ENCODE results near the gene MAP1LC3B.

The MAP1LC3B gene

GRCh38 chr16:87420026-87421002, 28.2 kb downstream of the MAP1LC3B start:
- no peaks in the 10 kb centered on the region for H3K4me1 ChIP-seq (ENCODE audit: control insufficient read depth, low read length)
- no peak overlapping the region for H3K27ac ChIP-seq (ENCODE audit: low read depth, low read length)
- no peaks in the 10 kb centered on the region; the same call in 1 of the 2 replicates for H3K36me3 ChIP-seq (ENCODE audit: control insufficient read depth, low read length)
- no peaks in the 10 kb centered on the region for H3K9me3 ChIP-seq (ENCODE audit: control insufficient read depth, insufficient read depth, low read length)
- H4K20me1 ChIP-seq (ENCODE audit: control insufficient read depth, insufficient read depth, low read depth, low read length): no peaks in the 10 kb centered on the region; the same call in 1 of the 2 replicates
- no peak overlapping the region for H3K4me3 ChIP-seq (ENCODE audit: low read length)
- no peaks in the 10 kb centered on the region for H3K79me2 ChIP-seq (ENCODE audit: control insufficient read depth, low read length)
- H3K9me2 ChIP-seq (replicated peaks; ENCODE audit: control insufficient read depth, low read length): no peaks in the 10 kb centered on the region
- no peak overlapping the region for H3K4me2 ChIP-seq (ENCODE audit: low read length)
- H3K27me3 ChIP-seq (ENCODE audit: control insufficient read depth, low read length): no peaks in the 10 kb centered on the region
- H3F3A ChIP-seq (ENCODE audit: control insufficient read depth, insufficient read depth): no peaks in the 10 kb centered on the region
- TF ChIP-seq EZH2phosphoT487 (IDR thresholded peaks at IDR 0.05; ENCODE audit: borderline replicate concordance, low read length) (no peak), CTCF (IDR thresholded peaks at IDR 0.05; ENCODE audit: low read depth, low read length, poor library complexity, severe bottlenecking) (peak; percentile 62)

- TF ChIP-seq CTCF (IDR thresholded peaks at IDR 0.05; ENCODE audit: low read depth, low read length, poor library complexity, severe bottlenecking): no peak
- TF ChIP-seq EZH2phosphoT487 (IDR thresholded peaks at IDR 0.05; ENCODE audit: borderline replicate concordance, low read length): no peak
- Histone ChIP-seq H3K9me3 (ENCODE audit: control insufficient read depth, insufficient read depth, low read length) (no peaks in the 10 kb centered on the region), H3F3A (ENCODE audit: control insufficient read depth, insufficient read depth) (no peaks in the 10 kb centered on the region), H3K27ac (ENCODE audit: low read depth, low read length) (no peak overlapping the region), H3K4me3 (ENCODE audit: low read length) (no peak overlapping the region), H3K4me1 (ENCODE audit: control insufficient read depth, low read length) (no peaks in the 10 kb centered on the region), H3K36me3 (ENCODE audit: control insufficient read depth, low read length) (no peaks in the 10 kb centered on the region; the same call in 1 of the 2 replicates), H4K20me1 (ENCODE audit: control insufficient read depth, insufficient read depth, low read depth, low read length) (no peaks in the 10 kb centered on the region; the same call in 1 of the 2 replicates), H3K27me3 (ENCODE audit: control insufficient read depth, low read length) (no peaks in the 10 kb centered on the region), H3K4me2 (ENCODE audit: low read length) (no peak overlapping the region), H3K79me2 (ENCODE audit: control insufficient read depth, low read length) (no peaks in the 10 kb centered on the region), H3K9me2 (replicated peaks; ENCODE audit: control insufficient read depth, low read length) (no peaks in the 10 kb centered on the region)
Observed at GRCh38 chr16:87421003-87421912, 29.1 kb downstream of the MAP1LC3B start.

GRCh38 chr16:87422106-87422505, 30.0 kb downstream of the MAP1LC3B start:
- H4K20me1 ChIP-seq (ENCODE audit: control insufficient read depth, insufficient read depth, low read depth, low read length): no peaks in the 10 kb centered on the region; the same call in 1 of the 2 replicates
- H3K27me3 ChIP-seq (ENCODE audit: control insufficient read depth, low read length): no peaks in the 10 kb centered on the region
- no peaks in the 10 kb centered on the region for H3K4me1 ChIP-seq (ENCODE audit: control insufficient read depth, low read length)
- TF ChIP-seq EZH2phosphoT487 (IDR thresholded peaks at IDR 0.05; ENCODE audit: borderline replicate concordance, low read length) (no peak), CTCF (IDR thresholded peaks at IDR 0.05; ENCODE audit: low read depth, low read length, poor library complexity, severe bottlenecking) (no peak)
- H3K4me3 ChIP-seq (ENCODE audit: low read length): no peak overlapping the region
- H3K9me3 ChIP-seq (ENCODE audit: control insufficient read depth, insufficient read depth, low read length): no peaks in the 10 kb centered on the region
- no peak overlapping the region for H3K4me2 ChIP-seq (ENCODE audit: low read length)
- H3K79me2 ChIP-seq (ENCODE audit: control insufficient read depth, low read length): no peaks in the 10 kb centered on the region
- H3K36me3 ChIP-seq (ENCODE audit: control insufficient read depth, low read length): no peaks in the 10 kb centered on the region; the same call in 1 of the 2 replicates
- H3K27ac ChIP-seq (ENCODE audit: low read depth, low read length): no peak overlapping the region
- H3F3A ChIP-seq (ENCODE audit: control insufficient read depth, insufficient read depth): no peaks in the 10 kb centered on the region
- no peaks in the 10 kb centered on the region for H3K9me2 ChIP-seq (replicated peaks; ENCODE audit: control insufficient read depth, low read length)

Data from DOHH2 (cell line).